PC-9 (cell line): ENCODE results near the gene PRRC2B. TPM values are rescaled to one million over a fixed set of nuclear protein-coding genes. Genes with fewer than 3 reads are reported as not detected.
"Not testable (repeated sequence)": the region's sequence is repeated elsewhere in the genome, so short reads cannot be mapped to it uniquely, and the experiment has no call there.

Experiments
- BruUV-seq: library from RNA; stranded (reverse); fragments of 400-500 nt; replicated peaks from 2 replicates; lab custom pipeline; 2021; lab: Mats Ljungman, UMichigan
- CTCF ChIA-PET: fragments of 300-600 bp; sonication (Branson Sonifier 250); formaldehyde crosslinking; loops from one replicate; lab custom pipeline; 2022; ENCODE audit warnings: antibody characterized with exemption; lab: Charles Lee
- POLR2A ChIA-PET: fragments of 300-600 bp; sonication (Branson Sonifier 250); formaldehyde crosslinking; loops from one replicate; lab custom pipeline; 2022; ENCODE audit warnings: antibody characterized with exemption; ENCODE audit not compliant: unreplicated experiment; lab: Charles Lee
- DNase-seq, 2 experiments: peaks; one replicate each; pipeline versions ENCODE4 v3.0.0 to v3.0.0-alpha.2; 2015 to 2022; ENCODE audit warnings: mixed read lengths in 1 of 2
- H2AFZ ChIP-seq: fragments of 200-600 bp; sonication (generic); 2 replicates; pipeline ENCODE4 v1.8.1; 2017; ENCODE audit warnings: antibody characterized with exemption
- H3F3A ChIP-seq: fragments of 200-600 bp; sonication (generic); 2 replicates; pipeline ENCODE4 v1.8.1; 2017; ENCODE audit warnings: antibody characterized with exemption, mild to moderate bottlenecking, low read depth; ENCODE audit not compliant: insufficient read depth
- H3K27ac ChIP-seq: fragments of 200-600 bp; sonication (generic); 2 replicates; pipeline ENCODE4 v1.6.1; 2016; ENCODE audit warnings: mixed run types
- H3K27me3 ChIP-seq: fragments of 200-600 bp; sonication (generic); 2 replicates; pipeline ENCODE4 v1.6.1; 2016; ENCODE audit warnings: low read depth, mixed run types; ENCODE audit not compliant: insufficient read depth
- H3K36me3 ChIP-seq: fragments of 200-600 bp; sonication (generic); 2 replicates; pipeline ENCODE4 v1.6.1; 2016; ENCODE audit warnings: low read depth, mixed run types
- H3K4me1 ChIP-seq: fragments of 200-600 bp; sonication (generic); replicated peaks from 2 replicates; pipeline ENCODE4 v1.6.1; 2016; ENCODE audit warnings: mixed run types; ENCODE audit not compliant: insufficient read depth
- H3K4me2 ChIP-seq: fragments of 200-600 bp; sonication (generic); 2 replicates; pipeline ENCODE4 v1.6.1; 2017; ENCODE audit warnings: mixed run types
- H3K4me3 ChIP-seq: fragments of 200-600 bp; sonication (generic); 2 replicates; pipeline ENCODE4 v1.6.1; 2016; ENCODE audit warnings: mixed run types
- H3K79me2 ChIP-seq: fragments of 200-600 bp; sonication (generic); 2 replicates; pipeline ENCODE4 v1.6.1; 2017; ENCODE audit warnings: low read depth, mixed run types
- H3K9me2 ChIP-seq: fragments of 200-600 bp; sonication (generic); 2 replicates; pipeline ENCODE4 v1.8.1; 2017; ENCODE audit warnings: mild to moderate bottlenecking; ENCODE audit not compliant: insufficient read depth
- H3K9me3 ChIP-seq: fragments of 200-600 bp; sonication (generic); 2 replicates; pipeline ENCODE4 v1.8.1; 2016; ENCODE audit warnings: low read depth; ENCODE audit not compliant: insufficient read depth
- H4K20me1 ChIP-seq: fragments of 200-600 bp; sonication (generic); 2 replicates; pipeline ENCODE4 v1.8.1; 2017; ENCODE audit not compliant: insufficient read depth
- EZH2 ChIP-seq: fragments of 200-600 bp; sonication (generic); IDR thresholded peaks from 2 replicates; pipeline ENCODE4 v1.8.0; 2017; ENCODE audit warnings: antibody characterized with exemption, low read depth
- intact Hi-C: fragments of 100-400 bp; cut with micrococcal nuclease; formaldehyde crosslinking; loops from one replicate; pipeline ENCODE4 v1.10.0; 2022; ENCODE audit not compliant: unreplicated experiment
- total RNA-seq: library from RNA; stranded (reverse); gene quantifications from 2 replicates; pipeline ENCODE4 v1.2.3, GENCODE V29; 2021
- TF ChIP-seq, protein P1 (sequence below): fragments of 200-600 bp; sonication (generic); conservative IDR thresholded peaks from 2 replicates; pipeline ENCODE4 v1.6.1; 2017; ENCODE audit warnings: mixed run types, antibody characterized with exemption, mild to moderate bottlenecking, moderate library complexity

The PRRC2B gene
- total RNA-seq, 1 experiment from 2014 or later, result 361 TPM

DNA sequence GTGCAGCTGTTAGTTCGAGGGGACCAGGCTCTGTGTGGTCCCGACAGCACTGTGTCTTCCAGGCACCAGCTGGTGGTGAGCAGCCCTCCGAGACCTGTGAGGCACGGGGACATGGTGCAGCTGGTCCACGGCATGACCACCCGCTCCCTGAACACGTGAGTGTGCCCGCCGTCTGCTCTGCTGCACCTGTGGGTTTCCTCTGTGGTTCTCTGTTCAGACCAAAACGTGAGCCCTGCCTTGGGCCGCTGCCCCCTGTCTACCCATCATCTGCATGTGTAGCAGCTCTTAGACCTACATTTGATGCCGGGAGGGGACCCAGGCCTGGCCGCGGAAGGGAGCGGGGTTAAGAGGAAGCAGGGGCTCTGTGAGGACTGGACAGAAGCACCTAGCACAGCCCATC, 119.3 kb downstream of the PRRC2B start:
- Histone ChIP-seq H3K9me3 (no peaks in the 10 kb centered on the region), H3K27me3 (no peaks in the 10 kb centered on the region), H3K4me3 (no peak overlapping the region), H3K79me2 (no peaks in the 10 kb centered on the region), H4K20me1 (no peaks in the 10 kb centered on the region; the same call in 1 of the 2 replicates), H3K27ac (no peak overlapping the region), H3F3A (peaks cover 3% of the 10 kb centered on the region; the same call in 1 of the 2 replicates), H2AFZ (no peak overlapping the region), H3K9me2 (no peaks in the 10 kb centered on the region), H3K4me1 (no peaks in the 10 kb centered on the region), H3K4me2 (no peak overlapping the region), H3K36me3 (0 out of 2 replicates have a peak, but pooled peaks cover 10% of the 10 kb centered on the region)
- CTCF ChIA-PET, result no interaction called here
- POLR2A ChIA-PET, result no interaction called here
- intact Hi-C loops, result no loop called here
- TF ChIP-seq EZH2, result no peak
- TF ChIP-seq, protein P1, sequence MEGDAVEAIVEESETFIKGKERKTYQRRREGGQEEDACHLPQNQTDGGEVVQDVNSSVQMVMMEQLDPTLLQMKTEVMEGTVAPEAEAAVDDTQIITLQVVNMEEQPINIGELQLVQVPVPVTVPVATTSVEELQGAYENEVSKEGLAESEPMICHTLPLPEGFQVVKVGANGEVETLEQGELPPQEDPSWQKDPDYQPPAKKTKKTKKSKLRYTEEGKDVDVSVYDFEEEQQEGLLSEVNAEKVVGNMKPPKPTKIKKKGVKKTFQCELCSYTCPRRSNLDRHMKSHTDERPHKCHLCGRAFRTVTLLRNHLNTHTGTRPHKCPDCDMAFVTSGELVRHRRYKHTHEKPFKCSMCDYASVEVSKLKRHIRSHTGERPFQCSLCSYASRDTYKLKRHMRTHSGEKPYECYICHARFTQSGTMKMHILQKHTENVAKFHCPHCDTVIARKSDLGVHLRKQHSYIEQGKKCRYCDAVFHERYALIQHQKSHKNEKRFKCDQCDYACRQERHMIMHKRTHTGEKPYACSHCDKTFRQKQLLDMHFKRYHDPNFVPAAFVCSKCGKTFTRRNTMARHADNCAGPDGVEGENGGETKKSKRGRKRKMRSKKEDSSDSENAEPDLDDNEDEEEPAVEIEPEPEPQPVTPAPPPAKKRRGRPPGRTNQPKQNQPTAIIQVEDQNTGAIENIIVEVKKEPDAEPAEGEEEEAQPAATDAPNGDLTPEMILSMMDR, result no peak
- no peak for DNase-seq
- BruUV-seq, result no TSS peak

DNA sequence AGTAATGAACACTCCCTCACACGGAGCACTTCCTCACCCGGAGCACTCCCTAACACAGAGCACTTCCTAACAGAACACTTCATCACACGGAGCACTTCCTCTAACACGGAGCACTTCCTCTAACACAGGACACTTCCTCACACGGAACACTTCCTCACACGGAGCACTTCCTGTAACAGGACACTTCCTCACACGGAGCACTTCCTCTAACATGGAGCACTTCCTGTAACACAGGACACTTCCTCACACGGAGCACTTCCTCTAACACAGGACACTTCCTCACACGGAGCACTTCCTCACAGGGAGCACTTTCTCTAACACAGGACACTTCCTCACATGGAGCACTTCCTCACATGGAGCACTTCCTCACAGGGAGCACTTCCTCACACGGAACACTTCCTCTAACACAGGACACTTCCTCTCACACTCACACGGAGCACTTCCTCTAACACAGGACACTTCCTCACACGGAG, 121.7 kb downstream of the PRRC2B start:
- H3K4me1 ChIP-seq, H3K27me3 ChIP-seq, H3K4me2 ChIP-seq, H3K9me3 ChIP-seq, H3K79me2 ChIP-seq, H4K20me1 ChIP-seq, BruUV-seq, H2AFZ ChIP-seq, POLR2A ChIA-PET, H3K4me3 ChIP-seq, H3K27ac ChIP-seq, H3K9me2 ChIP-seq, DNase-seq, CTCF ChIA-PET, H3F3A ChIP-seq, intact Hi-C loops: not testable (repeated sequence)
- peaks cover 13% of the 10 kb centered on the region; the same call in 1 of the 2 replicates for H3K36me3 ChIP-seq

DNA sequence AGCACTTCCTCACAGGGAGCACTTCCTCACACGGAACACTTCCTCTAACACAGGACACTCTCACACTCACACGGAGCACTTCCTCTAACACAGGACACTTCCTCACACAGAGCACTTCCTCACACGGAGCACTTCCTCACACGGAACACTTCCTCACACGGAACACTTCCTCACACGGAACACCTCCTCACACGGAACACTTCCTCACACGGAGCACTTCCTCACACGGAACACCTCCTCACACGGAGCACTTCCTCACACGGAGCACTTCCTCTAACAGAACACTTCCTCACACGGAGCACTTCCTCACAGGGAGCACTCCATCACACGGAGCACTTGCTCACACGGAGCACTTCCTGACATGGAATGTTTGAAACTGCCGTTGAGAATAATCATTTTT, 122.2 kb downstream of the PRRC2B start:
- Histone ChIP-seq H3K4me3 (no peak overlapping the region), H3F3A (no peaks in the 10 kb centered on the region), H4K20me1 (peaks cover 6% of the 10 kb centered on the region; the same call in 1 of the 2 replicates), H3K4me2 (no peak overlapping the region), H3K9me3 (no peaks in the 10 kb centered on the region), H3K9me2 (no peaks in the 10 kb centered on the region), H3K4me1 (no peaks in the 10 kb centered on the region), H2AFZ (no peak overlapping the region), H3K27me3 (no peaks in the 10 kb centered on the region), H3K36me3 (peaks cover 13% of the 10 kb centered on the region; the same call in 1 of the 2 replicates), H3K79me2 (no peaks in the 10 kb centered on the region), H3K27ac (no peak overlapping the region)
- no peak for DNase-seq
- TF ChIP-seq EZH2, result no peak
- TF ChIP-seq, protein P1, result no peak
- ChIA-PET CTCF (no interaction called here), POLR2A (no interaction called here)
- BruUV-seq, result no TSS peak
- intact Hi-C loops, result no loop called here

DNA sequence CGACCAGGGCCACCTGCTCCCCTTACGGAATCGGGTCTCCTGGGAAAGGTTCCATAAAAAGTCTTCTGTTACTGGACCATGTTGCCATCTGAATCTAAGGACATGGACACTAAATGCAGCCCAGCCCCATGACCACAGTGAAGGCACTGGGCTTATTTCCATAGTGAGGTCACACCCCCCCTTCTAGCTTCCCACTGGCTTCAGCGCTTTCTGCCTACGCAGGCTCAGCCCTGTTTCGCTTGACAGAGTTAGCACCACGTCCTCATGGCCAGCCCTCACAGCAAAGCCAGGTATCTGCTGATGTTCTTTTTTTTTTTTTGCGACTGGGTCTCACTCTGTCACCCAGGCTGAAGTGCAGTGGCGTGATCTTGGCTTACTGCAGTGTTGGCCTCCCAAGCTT, 123.0 kb downstream of the PRRC2B start:
- intact Hi-C loops, result no loop called here
- no TSS peak for BruUV-seq
- H3K27ac ChIP-seq, result no peak overlapping the region
- no peaks in the 10 kb centered on the region for H3K9me2 ChIP-seq
- DNase-seq, result no peak
- ChIA-PET POLR2A (no interaction called here), CTCF (no interaction called here)
- H3F3A ChIP-seq, result no peaks in the 10 kb centered on the region
- no peak for TF ChIP-seq EZH2
- TF ChIP-seq, protein P1, result no peak
- H3K4me1 ChIP-seq, result no peaks in the 10 kb centered on the region
- H3K4me3 ChIP-seq, result no peak overlapping the region
- H4K20me1 ChIP-seq, result peaks cover 6% of the 10 kb centered on the region; the same call in 1 of the 2 replicates
- no peak overlapping the region for H3K4me2 ChIP-seq
- no peaks in the 10 kb centered on the region for H3K27me3 ChIP-seq
- no peaks in the 10 kb centered on the region for H3K79me2 ChIP-seq
- H3K9me3 ChIP-seq, result no peaks in the 10 kb centered on the region
- peaks cover 8% of the 10 kb centered on the region; the same call in 1 of the 2 replicates for H3K36me3 ChIP-seq
- no peak overlapping the region for H2AFZ ChIP-seq
